IPS-NIHi7 (cell line): ENCODE measurements around the gene RCC1.
"Not testable (repeated sequence)": the region's sequence is repeated elsewhere in the genome, so short reads cannot be mapped to it uniquely, and the experiment has no call there.

ENCODE experiments used
- DNase-seq: peaks from one replicate; pipeline ENCODE4 v3.0.0; 2012; ENCODE audit warnings: mixed read lengths; ENCODE audit errors: extremely low spot score

Gene RCC1

GRCh38 chr1:28545246-28545628, 39.4 kb downstream of the RCC1 start:
- DNase-seq = no peak

GRCh38 chr1:28548318-28548717, 42.5 kb downstream of the RCC1 start:
- DNase-seq = no peak

DNA sequence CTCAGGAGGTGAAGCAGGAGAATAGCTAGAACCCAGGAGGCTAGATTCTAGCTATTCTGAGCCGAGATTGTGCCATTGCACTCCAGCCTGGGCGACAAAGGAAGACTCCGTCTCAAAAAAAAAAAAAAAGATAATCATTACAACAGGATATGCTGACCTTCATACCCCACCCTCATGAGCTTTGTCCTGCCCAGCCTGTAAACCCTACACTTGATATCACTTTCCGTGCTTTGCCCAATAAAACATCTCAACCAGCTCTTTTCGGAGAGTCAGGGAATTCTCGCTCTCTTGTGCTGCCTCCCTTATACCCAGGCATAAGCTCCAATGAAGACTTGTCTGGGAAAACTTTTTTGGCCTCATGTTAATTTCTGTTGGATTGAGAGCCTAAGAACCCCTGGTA, 45.5 kb downstream of the RCC1 start:
- no peak for DNase-seq

DNA sequence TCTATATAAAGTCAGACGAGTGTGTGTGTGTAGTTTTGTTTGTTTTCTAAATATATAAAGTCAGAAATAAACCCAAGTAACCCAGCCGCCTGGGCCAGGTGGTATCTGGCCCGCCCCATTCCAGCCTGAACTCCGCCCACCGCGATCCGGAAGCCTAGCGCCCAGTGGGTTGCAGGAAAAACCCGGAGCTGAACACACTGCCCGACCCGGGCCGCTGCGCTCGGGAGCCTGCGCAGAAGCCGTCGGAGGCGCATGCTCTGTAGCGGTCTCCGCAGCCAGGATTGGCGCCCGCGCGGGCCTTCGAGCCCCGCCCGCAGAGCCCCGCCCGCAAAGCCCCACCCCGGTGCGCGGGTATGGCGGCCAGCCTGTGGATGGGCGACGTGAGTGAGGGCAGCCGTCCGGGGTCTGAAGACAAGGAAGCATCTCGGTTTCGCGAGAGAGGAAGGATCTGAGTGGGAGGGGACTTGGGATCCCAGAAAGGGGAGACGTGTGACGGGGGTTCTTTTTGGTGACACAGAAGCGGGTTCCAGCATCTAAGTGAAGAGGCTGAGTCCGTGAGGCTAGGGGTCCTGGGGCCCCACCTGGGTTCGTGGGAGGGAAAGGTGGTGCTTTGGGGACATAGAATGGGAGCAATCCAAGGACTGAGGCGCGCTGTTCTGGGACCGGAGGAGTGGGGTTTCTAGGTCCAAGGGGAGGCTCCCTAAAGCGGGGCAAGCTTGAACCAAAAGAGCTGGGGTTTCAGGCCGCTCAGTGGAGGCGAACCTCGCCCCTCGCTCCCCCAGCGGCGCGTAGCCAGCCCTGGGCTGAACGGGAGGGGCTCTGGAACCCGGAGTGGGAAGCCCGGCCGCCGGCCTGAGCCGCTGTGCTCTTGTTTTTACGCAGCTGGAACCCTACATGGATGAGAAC, 47.2 kb downstream of the RCC1 start, which contains the start of gene TRNAU1AP:
Gene TRNAU1AP, plus strand, starts transcription at position 328 of the 906 bp plus-strand sequence. Its CDS starts 26 bp downstream, at position 354.
- DNase-seq = peak; percentile 99

GRCh38 chr1:28560886-28561285, 55.0 kb downstream of the RCC1 start:
- DNase-seq = no peak

DNA sequence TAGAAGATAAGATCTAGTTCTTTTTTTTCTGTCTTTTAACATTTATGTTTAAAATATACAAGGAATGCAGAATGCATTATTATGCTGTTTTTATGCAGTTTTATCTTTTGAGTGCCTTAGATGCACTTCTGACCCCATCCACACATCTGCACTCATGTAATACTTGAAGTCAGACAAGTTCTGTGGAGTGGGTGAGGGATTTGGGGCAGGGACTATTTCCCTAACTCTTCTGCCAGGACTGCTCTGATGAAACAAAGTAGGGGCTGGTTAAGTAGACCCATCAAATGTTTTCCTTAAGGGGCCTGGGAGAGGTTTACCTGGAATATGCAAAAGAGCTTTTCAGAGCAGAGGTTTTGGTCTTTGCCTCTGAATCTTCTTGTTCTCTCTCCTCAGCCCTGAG, 58.5 kb downstream of the RCC1 start:
- no peak for DNase-seq

DNA sequence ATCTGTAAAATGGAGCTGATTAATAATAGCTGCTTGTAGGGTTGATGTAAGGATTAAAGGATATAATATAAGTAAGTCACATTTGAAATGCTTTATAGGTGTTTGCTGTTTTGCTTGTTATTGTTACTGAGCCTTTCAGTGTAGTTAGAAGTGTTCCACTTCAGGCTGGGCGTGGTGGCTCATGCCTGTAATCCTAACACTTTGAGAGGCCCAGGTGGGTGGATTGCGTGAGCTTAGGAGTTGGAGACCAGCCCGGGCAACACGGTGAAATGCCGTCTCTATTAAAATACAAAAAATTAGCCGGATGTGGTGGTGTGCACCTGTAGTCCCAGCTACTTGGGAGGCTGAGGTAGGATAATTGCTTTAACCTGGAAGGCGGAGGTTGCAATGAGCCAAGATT, 59.2 kb downstream of the RCC1 start:
- no peak for DNase-seq

DNA sequence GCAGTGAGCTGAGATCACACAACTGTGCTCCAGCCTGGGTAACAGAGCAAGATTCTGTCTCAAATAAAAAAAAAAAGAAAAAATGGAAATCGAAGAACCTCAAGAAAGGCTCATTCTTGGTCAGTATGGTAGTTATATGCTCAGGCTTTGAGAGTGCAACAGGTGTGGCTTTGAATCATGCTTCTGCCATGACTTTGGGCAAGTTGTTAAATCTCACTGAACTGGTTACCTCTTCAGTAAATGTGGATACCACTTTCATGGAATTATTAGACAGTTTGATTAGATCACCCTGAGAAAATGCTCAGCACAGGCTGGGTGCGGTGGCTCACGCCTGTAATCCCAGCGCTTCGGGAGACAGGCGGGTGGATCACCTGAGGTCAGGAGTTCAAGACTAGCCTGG, 59.9 kb downstream of the RCC1 start:
- DNase-seq = no peak

GRCh38 chr1:28566931-28567330, 61.1 kb downstream of the RCC1 start:
- DNase-seq = no peak

DNA sequence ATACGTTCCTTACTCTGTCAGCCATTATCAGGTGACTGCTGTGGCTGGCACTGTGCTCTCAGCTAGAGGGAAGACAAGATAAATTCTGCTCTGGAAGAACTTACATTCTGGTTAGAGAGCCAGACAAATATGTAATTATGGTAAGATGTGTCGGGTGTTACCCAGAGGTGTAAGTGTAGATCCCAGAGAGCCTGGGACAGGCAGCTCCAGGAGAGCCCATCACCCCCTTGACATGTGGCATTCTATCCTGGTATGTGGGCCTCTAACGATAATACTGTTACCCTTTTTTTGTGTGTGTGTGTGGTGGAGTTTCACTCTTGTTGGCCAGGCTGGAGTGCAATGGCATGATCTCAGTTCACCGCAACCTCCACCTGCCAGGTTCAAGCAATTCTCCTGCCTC, 66.1 kb downstream of the RCC1 start:
- no peak for DNase-seq

GRCh38 chr1:28572891-28573290, 67.0 kb downstream of the RCC1 start:
- not testable (repeated sequence) for DNase-seq

DNA sequence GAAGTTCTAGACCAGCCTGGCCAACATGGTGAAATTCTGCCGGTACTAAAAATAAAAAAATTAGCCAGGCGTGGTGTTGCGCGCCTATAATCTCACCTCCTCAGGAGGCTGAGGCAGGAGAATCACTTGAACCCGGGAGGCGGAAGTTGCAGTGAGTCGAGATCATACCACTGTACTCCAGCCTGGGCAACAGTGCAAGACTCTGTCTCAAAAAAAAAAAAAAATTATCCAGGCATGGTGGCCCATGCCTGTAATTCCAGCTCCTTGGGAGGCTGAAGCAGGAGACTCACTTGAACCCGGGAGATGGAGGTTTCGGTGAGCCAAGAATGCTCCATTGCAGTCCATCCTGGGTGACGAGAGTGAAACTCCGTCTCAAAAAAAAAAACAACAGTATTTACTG, 67.7 kb downstream of the RCC1 start:
- DNase-seq = no peak

DNA sequence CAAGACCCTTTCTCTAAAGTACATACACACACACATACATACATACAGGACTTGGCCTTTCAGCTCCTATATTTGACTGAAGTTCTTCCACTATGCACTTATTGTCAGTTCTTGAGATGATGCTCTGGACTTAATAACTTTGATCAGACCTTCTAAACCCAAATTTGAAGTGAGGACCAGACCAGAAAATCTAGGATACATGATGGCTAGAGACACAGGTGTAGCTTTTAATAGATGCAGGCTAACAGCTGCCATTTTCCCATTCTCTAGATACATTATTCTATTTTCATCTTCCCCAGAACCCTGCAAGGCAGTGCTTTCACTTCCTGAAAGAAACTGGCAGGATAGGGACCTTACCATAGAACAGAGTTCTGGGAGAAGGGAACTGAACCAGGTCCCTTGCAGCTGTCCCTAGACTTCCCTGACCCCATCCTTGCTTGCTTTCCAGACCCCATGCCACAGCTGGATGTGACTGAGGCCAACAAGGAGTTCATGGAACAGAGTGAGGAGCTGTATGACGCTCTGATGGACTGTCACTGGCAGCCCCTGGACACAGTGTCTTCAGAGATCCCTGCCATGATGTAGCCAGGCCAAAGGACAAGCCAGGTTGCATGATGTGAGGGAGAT, 71.3 kb downstream of the RCC1 start:
- DNase-seq = no peak

GRCh38 chr1:28577738-28578536, 72.1 kb downstream of the RCC1 start:
- DNase-seq = no peak

DNA sequence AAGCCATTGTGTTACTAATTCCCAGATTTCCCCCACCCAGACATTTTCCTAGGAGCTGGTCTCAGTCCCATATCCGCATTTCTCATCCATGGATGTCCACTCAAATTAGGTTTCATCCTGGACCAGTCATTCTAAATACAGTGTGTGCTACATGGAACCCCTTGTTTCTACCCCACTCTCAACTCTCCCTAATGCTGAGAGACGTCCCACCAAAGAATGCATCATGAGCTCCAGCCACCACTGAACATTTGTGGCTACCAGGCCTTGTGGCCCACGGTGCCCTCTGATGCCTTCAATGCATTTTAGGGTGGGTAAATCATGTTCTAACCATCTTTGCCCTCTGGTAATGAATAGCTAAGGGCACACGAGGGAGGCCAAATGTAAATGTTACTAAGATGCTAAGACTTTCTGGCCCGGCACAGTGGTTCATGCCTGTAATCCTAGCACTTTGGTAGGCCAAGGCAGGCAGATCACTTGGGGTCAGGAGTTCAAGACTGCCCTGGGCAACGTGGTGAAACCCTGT, 72.9 kb downstream of the RCC1 start:
- no peak for DNase-seq

GRCh38 chr1:28579401-28579800, 73.6 kb downstream of the RCC1 start:
- no peak for DNase-seq

DNA sequence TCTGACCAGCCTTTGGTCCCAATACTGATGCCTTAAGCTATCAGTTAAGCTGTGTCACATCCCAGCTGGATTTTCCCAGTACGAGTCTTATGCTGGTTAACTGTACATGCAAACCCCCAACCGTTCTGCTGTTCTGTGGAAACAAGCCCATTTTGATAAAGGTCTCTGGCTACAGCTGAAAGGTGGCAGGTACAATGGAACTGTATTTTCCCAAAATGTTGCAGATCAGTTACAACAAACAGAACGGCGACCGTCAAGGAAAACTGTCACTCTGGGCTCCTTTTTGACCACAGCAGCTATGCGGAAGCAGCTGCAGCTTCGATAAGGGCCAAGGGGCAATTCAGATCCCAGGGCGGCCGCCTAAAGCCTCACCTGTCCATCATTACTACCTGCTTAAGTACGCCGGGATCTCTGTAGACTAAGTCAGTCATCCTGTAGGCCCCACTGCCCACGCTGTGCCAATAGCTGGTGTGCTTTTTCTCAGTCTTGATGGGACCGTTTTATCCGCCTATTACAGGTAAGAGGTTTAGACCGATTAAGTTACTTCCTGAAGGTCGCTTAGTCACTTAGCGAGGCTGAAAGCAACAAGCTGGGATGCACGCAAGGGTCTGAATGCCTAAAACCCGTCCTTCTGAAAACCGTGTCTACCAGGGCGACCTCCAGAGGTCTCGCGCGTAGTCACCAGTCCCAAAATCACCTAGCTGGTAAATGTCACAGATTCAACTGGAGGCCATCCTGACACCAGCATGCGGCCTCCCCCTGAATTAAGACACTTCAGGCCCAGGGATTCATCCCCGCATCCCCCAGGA, 75.1 kb downstream of the RCC1 start:
- peak; percentile 56 for DNase-seq

DNA sequence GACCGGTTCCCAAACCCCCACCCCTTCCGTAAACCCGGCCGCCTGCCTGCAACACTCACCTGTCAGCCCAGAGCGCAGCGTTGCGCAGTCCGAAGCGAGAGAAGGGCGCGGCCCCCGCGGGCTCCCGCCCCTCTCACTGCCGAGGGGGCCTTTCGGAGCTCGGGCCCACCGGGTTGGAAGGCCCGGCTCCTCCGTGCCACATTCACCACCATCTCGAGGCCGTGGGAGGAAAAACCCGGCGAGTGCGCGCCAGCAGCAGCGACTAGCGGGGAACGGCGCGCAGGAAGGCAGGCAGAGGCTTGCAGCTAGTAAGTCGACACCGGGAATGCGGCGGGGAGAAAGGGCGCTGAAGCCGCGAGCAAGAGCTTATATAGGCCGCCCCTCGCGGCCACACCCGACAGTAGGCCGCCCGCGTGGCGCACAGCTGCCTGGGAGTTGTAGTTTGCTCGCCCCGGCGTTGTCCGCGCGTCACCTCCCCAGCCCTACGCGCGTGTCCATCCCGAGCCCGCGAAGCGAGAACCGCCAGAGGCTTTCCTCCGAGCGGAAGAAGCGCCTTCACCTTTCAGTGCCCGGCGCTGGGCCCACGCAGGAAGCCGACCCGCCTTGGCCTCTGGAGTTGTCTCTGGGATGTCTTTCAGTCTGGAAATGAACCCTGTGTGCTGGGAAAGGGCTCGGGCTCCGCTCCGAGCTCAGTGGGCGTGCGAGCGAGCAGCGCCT, 75.8 kb downstream of the RCC1 start:
- peak; percentile 97 for DNase-seq

GRCh38 chr1:28582248-28582615, 76.4 kb downstream of the RCC1 start:
- no peak for DNase-seq

DNA sequence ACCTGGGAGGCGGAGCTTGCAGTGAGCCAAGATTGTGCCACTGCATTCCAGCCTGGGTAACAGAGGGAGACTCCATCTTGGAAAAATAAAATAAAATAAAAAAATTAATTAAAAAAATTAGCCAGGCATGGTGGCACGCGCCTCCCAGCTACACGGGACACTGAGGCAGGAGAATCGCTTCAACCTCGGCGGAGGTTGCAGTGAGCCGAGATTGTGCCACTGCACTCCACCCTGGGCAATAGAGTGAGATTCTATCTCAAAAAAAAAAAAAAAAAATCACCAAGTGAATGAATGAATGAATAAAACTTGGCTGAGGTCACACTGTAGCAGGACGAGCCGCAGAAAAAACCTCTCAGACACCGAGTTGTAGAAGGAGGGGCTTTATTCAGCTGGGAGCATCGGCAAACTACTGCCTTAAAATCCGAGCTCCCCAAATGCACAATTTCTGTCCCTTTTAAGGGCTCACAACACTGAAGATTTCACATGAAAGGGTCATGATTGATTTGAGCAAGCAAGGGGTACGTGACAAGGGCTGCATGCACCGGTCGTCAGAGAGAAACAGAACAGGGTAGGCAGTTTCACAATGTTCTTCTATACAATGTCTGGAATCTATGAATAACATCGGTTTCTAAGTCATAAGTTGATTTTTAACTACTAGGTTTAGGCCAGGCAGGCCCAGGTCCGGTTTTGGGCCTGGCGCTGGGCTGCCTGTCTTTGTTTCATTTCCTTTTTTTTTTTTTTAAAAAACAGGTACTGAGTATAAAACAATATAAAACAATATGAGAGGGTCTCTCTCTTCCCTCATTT, 80.9 kb downstream of the RCC1 start:
- not testable (repeated sequence) for DNase-seq
